ENCODE data around the gene SALL1. TPM values are rescaled to one million over a fixed set of nuclear protein-coding genes. Genes with fewer than 3 reads are reported as not detected.

The SALL1 gene
- total RNA-seq, 1 donor from 2014 or later, result 0.73 TPM

- H3K4me1 Mint-ChIP-seq (ENCODE audit: unreplicated experiment), result no peaks in the 10 kb centered on the region
- TF ChIP-seq CTCF (IDR thresholded peaks at IDR 0.05), result no peak
- DNase-seq (ENCODE audit: extremely low spot score, unreplicated experiment), result no peak
- H3K4me3 Mint-ChIP-seq (ENCODE audit: unreplicated experiment), result no peak overlapping the region
- H3K9me3 Mint-ChIP-seq (ENCODE audit: unreplicated experiment), result no peaks in the 10 kb centered on the region
- no peak overlapping the region for H3K27ac Mint-ChIP-seq (ENCODE audit: unreplicated experiment)
- peaks cover 35% of the 10 kb centered on the region for H3K27me3 Mint-ChIP-seq (ENCODE audit: unreplicated experiment)
- H3K36me3 Mint-ChIP-seq (ENCODE audit: unreplicated experiment), result no peaks in the 10 kb centered on the region
These were observed 40.3 kb downstream of the SALL1 start for GRCh38 chr16:51110700-51111157.

DNA sequence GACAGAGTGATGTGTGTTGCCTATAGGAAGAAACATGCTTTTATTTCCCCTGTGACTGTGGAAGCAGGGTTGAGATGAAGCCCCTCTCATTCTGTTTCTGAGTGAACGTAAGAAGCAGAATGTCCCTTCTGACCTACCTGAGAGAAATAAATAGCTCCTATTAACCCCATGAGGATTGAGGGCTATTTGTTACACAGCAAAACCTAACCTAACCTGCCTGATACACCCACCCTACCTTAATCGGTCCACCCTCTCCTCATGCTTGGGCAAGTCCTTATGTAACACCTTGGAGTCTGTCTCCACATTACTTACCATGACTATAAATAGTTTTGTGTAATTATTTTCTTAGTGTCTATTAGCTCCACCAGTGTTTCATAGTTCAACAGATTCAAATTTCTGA is 41.9 kb downstream of the SALL1 start:
- Mint-ChIP-seq H3K36me3 (ENCODE audit: unreplicated experiment) (no peaks in the 10 kb centered on the region), H3K4me1 (ENCODE audit: unreplicated experiment) (no peaks in the 10 kb centered on the region), H3K27ac (ENCODE audit: unreplicated experiment) (no peak overlapping the region), H3K9me3 (ENCODE audit: unreplicated experiment) (no peaks in the 10 kb centered on the region), H3K27me3 (ENCODE audit: unreplicated experiment) (peaks cover 24% of the 10 kb centered on the region), H3K4me3 (ENCODE audit: unreplicated experiment) (no peak overlapping the region)
- DNase-seq (ENCODE audit: extremely low spot score, unreplicated experiment), result no peak
- TF ChIP-seq CTCF (IDR thresholded peaks at IDR 0.05), result no peak

GRCh38 chr16:51107742-51108141 is 43.3 kb downstream of the SALL1 start:
- no peaks in the 10 kb centered on the region for H3K36me3 Mint-ChIP-seq (ENCODE audit: unreplicated experiment)
- peaks cover 12% of the 10 kb centered on the region for H3K27me3 Mint-ChIP-seq (ENCODE audit: unreplicated experiment)
- no peak for TF ChIP-seq CTCF (IDR thresholded peaks at IDR 0.05)
- no peak overlapping the region for H3K4me3 Mint-ChIP-seq (ENCODE audit: unreplicated experiment)
- no peak overlapping the region for H3K27ac Mint-ChIP-seq (ENCODE audit: unreplicated experiment)
- no peak for DNase-seq (ENCODE audit: extremely low spot score, unreplicated experiment)
- H3K4me1 Mint-ChIP-seq (ENCODE audit: unreplicated experiment), result no peaks in the 10 kb centered on the region
- peaks cover 7% of the 10 kb centered on the region for H3K9me3 Mint-ChIP-seq (ENCODE audit: unreplicated experiment)

GRCh38 chr16:51106535-51106934 is 44.5 kb downstream of the SALL1 start:
- no peak for TF ChIP-seq CTCF (IDR thresholded peaks at IDR 0.05)
- peaks cover 1% of the 10 kb centered on the region for H3K27me3 Mint-ChIP-seq (ENCODE audit: unreplicated experiment)

GRCh38 chr16:51103590-51103989 is 47.5 kb downstream of the SALL1 start:
- Mint-ChIP-seq H3K36me3 (ENCODE audit: unreplicated experiment) (no peaks in the 10 kb centered on the region), H3K27ac (ENCODE audit: unreplicated experiment) (no peak overlapping the region), H3K4me1 (ENCODE audit: unreplicated experiment) (no peaks in the 10 kb centered on the region), H3K4me3 (ENCODE audit: unreplicated experiment) (no peak overlapping the region), H3K27me3 (ENCODE audit: unreplicated experiment) (no peaks in the 10 kb centered on the region), H3K9me3 (ENCODE audit: unreplicated experiment) (peaks cover 22% of the 10 kb centered on the region)
- TF ChIP-seq CTCF (IDR thresholded peaks at IDR 0.05), result no peak
- no peak for DNase-seq (ENCODE audit: extremely low spot score, unreplicated experiment)

More at GRCh38 chr16:51106535-51106934, 44.5 kb downstream of the SALL1 start:
- no peaks in the 10 kb centered on the region for H3K36me3 Mint-ChIP-seq (ENCODE audit: unreplicated experiment)
- no peak for DNase-seq (ENCODE audit: extremely low spot score, unreplicated experiment)
- H3K9me3 Mint-ChIP-seq (ENCODE audit: unreplicated experiment), result peaks cover 13% of the 10 kb centered on the region
- no peaks in the 10 kb centered on the region for H3K4me1 Mint-ChIP-seq (ENCODE audit: unreplicated experiment)
- H3K4me3 Mint-ChIP-seq (ENCODE audit: unreplicated experiment), result no peak overlapping the region
- no peak overlapping the region for H3K27ac Mint-ChIP-seq (ENCODE audit: unreplicated experiment)

All from osteocyte (in vitro differentiated cells).